ENCODE measurements around the gene NEB.
"Not testable (repeated sequence)": the region's sequence is repeated elsewhere in the genome, so short reads cannot be mapped to it uniquely, and the experiment has no call there.

Gene NEB

DNA sequence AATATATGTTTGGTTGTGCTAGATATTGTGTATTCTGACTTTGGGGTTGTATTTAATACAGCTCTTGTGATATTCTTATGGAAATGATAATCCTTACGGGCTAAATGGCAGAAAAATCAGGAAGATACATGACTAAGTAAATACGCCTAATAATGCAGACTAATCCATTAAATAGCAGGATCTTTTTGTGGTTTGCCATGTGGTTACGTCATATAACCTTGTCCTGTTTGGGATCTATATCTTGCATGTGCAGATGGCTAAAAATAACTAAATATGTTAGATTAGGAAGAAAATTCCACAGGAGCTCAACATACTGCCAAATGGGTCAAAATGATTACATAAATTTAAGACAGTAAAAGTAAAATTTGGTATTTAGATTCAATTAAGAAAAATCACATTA lies 83.0 kb downstream of the NEB start:
- no peak for DNase-seq (ENCODE audit: low read depth, low spot score)

DNA sequence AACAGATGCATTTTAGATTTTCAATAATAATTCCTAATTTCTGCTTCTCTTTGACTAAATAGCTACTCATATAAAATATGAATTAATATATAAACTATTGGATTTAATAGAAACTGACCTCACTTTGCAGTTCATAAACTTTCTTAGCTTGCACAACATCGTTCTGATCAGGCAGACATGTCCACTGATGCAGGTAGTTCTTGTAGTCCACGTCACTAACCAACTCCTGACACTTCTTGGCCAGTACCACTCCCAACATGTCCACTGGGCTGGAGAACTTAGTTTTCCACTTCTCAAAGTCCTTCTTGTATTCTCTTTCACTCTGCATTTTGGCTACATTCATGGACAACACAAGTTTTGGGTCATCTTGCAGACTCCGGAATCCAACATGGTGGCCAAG lies 83.8 kb downstream of the NEB start:
- no peak for DNase-seq (ENCODE audit: low read depth, low spot score)

- no peak for DNase-seq (ENCODE audit: low read depth, low spot score)
Measured at GRCh38 chr2:151649966-151650365, 84.3 kb downstream of the NEB start.

GRCh38 chr2:151649400-151649799 lies 84.9 kb downstream of the NEB start:
- no peak for DNase-seq (ENCODE audit: low read depth, low spot score)

- not testable (repeated sequence) for DNase-seq (ENCODE audit: low read depth, low spot score)
Measured at GRCh38 chr2:151646512-151646911, 87.8 kb downstream of the NEB start.

DNA sequence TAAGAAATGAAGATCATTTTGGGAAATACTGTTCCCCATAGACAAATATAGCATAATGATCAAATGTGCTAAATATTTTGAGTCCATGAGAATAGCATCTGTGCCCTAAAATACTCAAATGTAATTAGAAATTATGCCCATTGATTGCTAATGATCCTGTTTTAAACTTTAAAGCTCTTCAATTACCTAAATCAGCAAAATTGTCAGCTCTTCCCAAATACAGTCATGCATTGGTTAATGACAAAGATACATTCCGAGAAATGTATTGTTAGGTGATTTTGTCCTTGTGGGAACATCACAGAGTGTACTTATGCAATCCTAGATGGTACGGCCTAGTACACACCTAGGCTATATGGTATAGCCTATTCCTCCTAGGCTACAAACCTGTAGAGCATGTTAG lies 89.7 kb downstream of the NEB start:
- no peak for DNase-seq (ENCODE audit: low read depth, low spot score)

DNA sequence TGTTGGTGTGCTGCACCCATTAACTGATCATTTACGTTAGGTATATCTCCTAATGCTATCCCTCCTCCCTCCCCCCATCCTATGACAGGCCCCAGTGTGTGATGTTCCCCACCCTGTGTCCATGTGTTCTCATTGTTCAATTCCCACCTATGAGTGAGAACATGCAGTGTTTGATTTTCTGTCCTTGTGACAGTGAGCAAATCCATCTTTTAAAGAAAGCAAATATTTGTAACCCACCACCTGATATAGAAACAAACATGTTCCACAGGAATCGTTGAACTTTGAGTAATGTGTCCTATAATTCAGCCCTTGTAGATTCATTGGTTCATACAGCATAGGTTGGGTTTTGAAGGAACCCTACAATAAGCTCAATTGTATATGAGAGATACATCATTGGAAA lies 92.4 kb downstream of the NEB start:
- DNase-seq (ENCODE audit: low read depth, low spot score), result not testable (repeated sequence)

DNA sequence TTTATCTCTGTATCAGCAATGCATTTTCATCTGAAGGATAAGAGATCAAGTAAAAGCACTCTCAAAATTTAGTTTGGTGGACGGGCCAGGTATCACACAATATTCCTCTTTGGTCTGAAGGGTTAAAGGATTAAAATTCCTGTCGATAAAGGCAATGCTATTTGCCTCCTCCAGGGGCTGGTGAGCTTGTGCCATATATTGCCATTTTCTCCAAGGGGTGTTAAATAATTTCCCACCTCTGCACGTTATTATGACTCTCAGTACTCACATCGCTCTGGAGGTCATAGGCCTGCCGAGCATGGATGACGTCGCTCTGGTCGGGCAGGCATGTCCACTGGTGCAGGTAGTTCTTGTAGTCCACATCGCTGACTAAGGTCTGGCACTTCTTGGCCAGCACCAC lies 94.2 kb downstream of the NEB start:
- no peak for DNase-seq (ENCODE audit: low read depth, low spot score)

DNA sequence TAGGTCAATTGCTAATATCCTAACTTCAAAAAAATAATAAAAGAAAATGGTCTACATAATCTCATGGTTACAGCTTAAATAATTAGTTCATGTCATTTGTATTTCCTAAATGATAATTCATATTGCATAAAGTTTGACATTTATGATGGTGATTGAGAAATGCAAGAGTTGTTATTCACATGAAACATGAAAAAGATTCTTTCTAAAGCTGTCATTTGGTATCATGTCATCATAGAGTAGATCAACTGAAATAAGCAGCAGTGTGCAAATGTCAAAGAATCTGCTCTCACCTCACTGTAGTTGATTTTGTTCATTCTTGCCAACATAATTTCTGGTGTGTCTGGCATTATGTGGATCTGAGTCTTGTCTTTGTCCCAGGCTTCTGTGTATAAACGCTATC lies 95.3 kb downstream of the NEB start:
- no peak for DNase-seq (ENCODE audit: low read depth, low spot score)

DNA sequence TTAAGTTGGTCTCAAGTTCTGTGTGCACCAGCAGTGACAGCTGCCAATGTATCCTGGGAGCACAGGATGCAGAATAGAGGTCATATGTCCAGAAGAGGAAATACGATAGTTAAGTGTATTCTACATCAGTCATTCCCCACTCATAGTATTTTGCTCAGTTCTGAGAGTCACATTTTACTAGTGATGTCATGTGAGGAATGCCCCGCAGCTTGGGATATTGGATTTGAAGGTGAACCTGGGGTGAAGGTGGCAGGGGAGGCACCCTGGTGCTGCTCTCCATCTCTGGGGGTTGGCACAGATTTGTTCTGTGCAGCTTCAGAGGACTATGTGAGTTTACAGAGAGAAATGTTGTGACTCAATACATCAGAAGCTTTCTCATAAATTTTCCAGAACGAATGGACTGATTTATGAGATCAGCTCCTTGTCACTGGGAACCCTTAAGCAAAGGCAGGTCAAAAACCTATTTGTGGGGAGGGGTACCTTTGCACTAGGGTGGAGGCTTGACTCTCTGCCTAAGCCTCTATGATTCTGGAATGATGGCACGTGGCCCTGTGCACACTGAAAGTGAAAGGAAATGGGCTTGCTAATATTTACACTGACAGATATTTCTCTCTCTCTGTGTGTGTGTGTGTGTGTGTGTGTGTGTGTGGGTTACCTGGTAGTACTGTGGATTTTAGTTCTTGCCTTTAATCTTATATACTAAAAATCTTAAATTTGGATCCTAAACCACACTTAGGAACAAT lies 95.9 kb downstream of the NEB start:
- DNase-seq (ENCODE audit: low read depth, low spot score), result no peak

GRCh38 chr2:151637271-151637781 lies 97.0 kb downstream of the NEB start:
- peak; percentile 37 for DNase-seq (ENCODE audit: low read depth, low spot score)

DNA sequence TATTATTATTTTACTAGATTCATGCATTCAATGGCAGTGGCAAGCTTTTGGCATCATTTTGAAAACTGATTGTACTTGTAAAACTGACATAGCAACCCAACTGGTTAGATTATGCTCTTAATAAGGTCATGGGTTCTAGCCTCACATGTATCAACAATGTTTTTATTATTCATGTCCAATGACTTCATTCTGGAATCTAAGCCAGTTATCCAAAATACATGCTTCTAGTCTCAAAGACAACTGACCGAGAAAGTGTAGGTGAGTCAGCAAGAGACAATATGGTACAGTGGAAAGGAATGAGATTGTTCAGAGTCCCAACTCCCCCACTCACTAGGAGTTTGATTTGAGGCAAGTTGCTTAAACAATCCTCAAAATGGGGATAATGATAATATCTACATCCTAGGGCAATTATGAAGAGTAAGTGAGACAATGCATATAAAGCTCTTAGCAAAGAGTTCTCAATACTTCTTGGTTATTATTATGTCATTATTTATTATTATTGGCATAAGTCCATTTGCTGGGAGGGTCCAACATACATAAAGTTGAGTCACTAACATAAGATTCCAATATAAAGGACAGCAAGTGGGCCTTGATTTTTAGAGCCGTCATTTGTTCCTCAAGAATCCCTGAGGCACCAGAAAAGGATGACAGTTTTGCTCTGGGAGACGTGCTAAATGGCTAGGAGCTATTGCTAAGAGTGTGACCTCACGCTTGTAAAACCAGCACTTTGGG lies 99.4 kb downstream of the NEB start:
- DNase-seq (ENCODE audit: low read depth, low spot score), result no peak

GRCh38 chr2:151632993-151633565 lies 101.2 kb downstream of the NEB start:
- DNase-seq (ENCODE audit: low read depth, low spot score), result no peak

DNA sequence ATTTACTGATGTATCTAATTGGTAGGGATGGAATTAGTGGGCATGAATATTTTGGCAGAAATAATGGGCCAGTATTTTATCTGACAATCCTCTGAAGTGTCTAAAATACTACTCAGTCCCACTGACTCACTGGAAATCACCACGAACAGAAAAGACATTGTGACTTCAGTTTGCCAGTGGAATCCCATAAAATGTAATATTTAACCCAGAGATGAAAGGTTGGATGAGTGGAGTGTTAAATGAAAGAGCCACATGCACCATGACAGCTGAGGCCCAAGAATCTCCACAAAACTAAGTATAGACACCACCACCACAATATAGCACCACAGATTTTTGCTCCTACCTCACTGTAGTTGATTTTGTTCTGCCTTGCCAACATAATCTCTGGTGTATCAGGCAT lies 103.9 kb downstream of the NEB start:
- DNase-seq (ENCODE audit: low read depth, low spot score), result no peak

DNA sequence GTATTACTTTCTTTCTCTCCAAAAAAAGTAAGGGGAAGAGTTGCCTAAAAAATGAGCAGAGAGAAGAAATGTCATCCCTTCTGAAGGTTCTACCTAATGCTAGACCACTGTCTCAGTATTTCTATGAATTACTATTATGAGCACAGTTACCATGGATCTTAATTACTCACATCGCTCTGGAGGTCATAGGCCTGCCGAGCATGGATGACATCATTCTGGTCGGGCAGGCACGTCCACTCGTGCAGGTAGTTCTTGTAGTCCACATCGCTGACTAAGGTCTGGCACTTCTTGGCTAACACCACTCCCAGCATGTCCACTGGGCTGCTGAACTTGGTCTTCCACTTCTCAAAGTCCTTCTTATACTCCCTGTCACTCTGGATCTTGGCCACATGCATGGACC lies 106.9 kb downstream of the NEB start:
- DNase-seq (ENCODE audit: low read depth, low spot score), result no peak

DNA sequence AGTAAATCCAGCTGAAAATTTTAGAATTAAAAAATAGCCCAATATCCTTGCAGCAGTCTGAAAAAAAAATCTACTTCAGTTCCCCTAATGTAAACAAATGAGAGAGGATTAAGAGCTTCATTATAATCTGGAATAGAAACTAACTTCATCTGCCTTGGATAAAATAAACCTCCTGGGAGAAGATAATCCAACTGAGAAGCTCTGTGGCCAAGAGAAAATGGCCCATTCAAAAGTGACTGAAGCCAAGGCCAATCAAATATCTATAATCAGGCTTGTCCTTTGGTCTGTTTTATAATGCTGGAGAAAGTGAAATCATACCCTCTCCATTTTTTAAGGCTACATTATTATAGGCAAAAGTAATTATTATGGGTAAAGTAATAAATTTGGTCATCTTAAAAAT lies 110.0 kb downstream of the NEB start:
- no peak for DNase-seq (ENCODE audit: low read depth, low spot score)

DNA sequence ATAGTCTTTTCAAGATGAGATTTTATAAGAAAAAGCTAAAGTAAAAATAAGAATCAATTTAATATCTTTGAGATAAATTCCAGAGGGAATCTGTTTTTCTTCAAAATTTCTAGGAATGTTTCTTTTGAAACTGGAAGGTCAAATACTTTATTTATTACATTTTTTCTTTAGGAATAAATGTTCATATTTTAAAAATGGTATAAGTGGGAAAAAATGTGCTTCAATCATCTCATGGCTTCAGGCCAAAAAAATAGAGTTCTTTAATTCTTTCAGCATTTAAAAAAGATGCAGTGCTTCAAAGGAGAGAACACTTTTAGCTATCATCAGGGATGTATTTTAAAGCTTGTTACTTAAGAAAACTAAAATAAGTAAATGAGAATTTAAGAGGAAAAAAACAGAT lies 110.6 kb downstream of the NEB start:
- no peak for DNase-seq (ENCODE audit: low read depth, low spot score)

DNA sequence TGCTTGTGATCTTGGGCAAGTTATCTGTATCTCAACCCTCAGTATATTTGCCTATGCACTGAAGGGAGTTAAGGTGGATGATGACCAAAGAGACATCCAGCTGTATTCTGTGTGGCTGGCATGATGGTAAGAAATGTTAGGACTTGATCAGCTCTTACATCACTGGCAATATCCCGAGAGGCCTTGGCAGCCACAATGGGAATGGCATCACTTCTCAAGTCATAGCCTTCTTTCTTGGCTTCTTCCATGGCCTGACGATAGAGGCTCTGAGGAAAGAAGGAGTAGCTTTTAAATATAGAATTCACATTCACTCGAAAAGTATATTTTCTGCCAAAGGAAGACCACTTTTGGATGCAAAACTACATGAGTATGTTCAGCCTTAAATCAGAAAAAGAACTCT lies 113.5 kb downstream of the NEB start:
- DNase-seq (ENCODE audit: low read depth, low spot score), result no peak

DNA sequence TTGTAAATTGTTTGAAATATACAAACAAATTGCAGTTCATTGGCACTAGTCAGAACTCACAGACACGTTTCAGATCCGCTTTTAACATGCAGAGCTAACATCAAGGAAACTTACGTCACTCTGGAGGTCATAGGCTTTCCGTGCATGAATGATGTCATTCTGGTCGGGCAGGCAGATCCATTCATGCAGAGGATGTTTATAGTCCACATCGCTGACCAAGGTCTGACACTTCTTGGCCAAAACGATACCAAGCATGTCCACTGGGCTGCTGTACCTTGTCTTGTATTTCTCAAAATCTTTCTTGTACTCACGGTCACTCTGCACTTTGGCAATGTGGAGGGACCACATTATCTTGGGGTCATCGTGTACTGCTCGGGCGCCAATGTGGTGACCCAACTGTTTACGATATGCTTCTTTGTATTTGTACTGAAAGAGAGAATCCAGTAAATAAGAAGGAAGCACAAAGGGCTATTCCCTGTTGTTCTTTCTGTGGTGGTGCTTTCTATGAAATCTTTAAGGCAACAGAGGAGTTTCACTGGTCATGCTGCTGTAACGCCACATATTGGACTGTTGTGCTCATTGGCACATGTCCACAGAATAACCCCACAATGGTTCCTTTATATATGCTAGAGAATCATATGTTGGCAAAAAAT lies 114.8 kb downstream of the NEB start:
- no peak for DNase-seq (ENCODE audit: low read depth, low spot score)

DNA sequence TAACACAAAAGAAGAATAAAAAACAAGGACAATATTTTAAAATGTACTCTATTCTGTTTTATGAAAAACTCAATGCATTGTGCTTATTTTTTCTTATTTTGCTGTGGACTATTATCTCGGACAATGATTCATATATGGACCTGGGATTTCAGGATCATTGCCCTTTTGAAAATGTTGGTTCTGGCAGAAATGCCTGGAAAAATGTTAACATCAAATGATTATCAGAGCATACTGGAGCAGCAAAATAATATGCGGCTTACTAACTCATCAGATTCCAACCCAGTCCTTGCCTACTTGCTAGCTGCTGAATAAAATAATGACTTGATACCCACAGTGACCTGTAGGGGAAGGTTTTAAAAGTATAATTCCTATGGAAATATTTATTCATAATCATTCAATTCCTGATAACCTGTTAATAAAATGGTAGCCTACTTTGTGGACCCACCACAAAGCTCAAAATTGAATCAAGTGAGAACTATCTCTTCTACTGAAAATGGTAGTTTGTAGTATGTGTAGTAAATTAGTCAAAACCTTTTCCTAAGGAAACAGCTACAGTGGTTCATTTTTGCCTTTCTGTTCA lies 117.4 kb downstream of the NEB start:
- no peak for DNase-seq (ENCODE audit: low read depth, low spot score)

DNA sequence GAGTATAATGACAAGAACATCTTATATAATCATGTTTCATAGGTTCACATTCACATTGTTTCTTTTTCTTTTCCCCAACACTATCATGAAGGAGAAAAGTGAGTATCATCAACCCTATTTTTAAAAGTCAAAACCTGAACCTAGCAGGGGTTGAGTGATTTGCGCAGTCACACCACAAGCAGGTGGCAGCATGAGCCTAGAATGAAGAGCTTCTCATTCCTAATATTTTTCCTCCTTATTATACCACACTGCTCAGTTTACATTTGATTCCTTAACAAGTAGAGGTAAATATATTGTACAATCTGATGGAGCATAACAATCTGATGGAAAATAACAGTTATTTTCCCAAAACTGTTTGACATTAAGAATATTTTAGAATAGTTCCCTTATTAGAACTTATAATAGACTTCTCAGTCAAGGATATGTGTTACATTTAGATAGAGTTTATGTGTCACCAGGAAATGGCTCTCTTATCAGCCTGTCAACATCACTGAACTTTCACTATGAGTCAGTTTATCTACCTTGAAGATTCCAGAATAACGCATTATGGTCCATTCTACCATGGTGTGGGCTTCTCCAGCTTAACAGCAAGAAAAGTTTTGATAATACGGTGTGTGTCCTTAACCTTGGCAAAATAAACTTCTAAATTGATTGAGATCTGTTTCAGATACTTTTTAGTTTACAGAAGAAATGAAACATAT lies 119.5 kb downstream of the NEB start:
- DNase-seq (ENCODE audit: low read depth, low spot score), result no peak
